DMS 273 (cell line): ENCODE results near the gene ECI2.
A peak's percentile ranks its signal among the peaks of the same experiment; 100 is the strongest.
"Not testable (repeated sequence)": the region's sequence is repeated elsewhere in the genome, so short reads cannot be mapped to it uniquely, and the experiment has no call there.

Experiments used
- DNase-seq: peaks from one replicate; lab custom pipeline; 2025; ENCODE audit not compliant: unreplicated experiment; lab: John Stamatoyannopoulos, UW

The ECI2 gene

GRCh38 chr6:4145083-4145482 is 9.7 kb upstream of the ECI2 start:
- DNase-seq = no peak

- no peak for DNase-seq
Observed at GRCh38 chr6:4139272-4139671, 3.9 kb upstream of the ECI2 start.

- no peak for DNase-seq
Observed at GRCh38 chr6:4138186-4138585, 2.8 kb upstream of the ECI2 start.

- no peak for DNase-seq
Observed at GRCh38 chr6:4136354-4136831, 1.0 kb upstream of the ECI2 start.

- peak; percentile 96 for DNase-seq
Observed at GRCh38 chr6:4135665-4136353, 434 bp upstream of the ECI2 start.

GRCh38 chr6:4133941-4134838 is 1.2 kb downstream of the ECI2 start:
- DNase-seq = peak; percentile 64

GRCh38 chr6:4130357-4130987 is 4.9 kb downstream of the ECI2 start:
- DNase-seq = peak; percentile 17

GRCh38 chr6:4129446-4129845 is 5.9 kb downstream of the ECI2 start:
- no peak for DNase-seq

GRCh38 chr6:4128748-4129147 is 6.6 kb downstream of the ECI2 start:
- DNase-seq = no peak

GRCh38 chr6:4128072-4128471 is 7.3 kb downstream of the ECI2 start:
- no peak for DNase-seq

- DNase-seq = no peak
Observed at GRCh38 chr6:4125933-4126864, 9.2 kb downstream of the ECI2 start.

GRCh38 chr6:4125500-4125899 is 9.9 kb downstream of the ECI2 start:
- DNase-seq = no peak

GRCh38 chr6:4124351-4124750 is 11.0 kb downstream of the ECI2 start:
- DNase-seq = no peak

GRCh38 chr6:4115741-4116140 is 19.6 kb downstream of the ECI2 start:
- no peak for DNase-seq

GRCh38 chr6:4114123-4114522 is 21.3 kb downstream of the ECI2 start:
- DNase-seq = no peak

GRCh38 chr6:4113649-4114048 is 21.7 kb downstream of the ECI2 start:
- DNase-seq = no peak

- DNase-seq = no peak
Observed at GRCh38 chr6:4112366-4112765, 23.0 kb downstream of the ECI2 start.

- DNase-seq = not testable (repeated sequence)
Observed at GRCh38 chr6:4109363-4109815, 26.0 kb downstream of the ECI2 start.

- DNase-seq = no peak
Observed at GRCh38 chr6:4108561-4109093, 26.7 kb downstream of the ECI2 start.

GRCh38 chr6:4107873-4108272 is 27.5 kb downstream of the ECI2 start:
- DNase-seq = no peak
